ENCODE measurements around the gene PPP1R12C. TPM values are rescaled to one million over a fixed set of nuclear protein-coding genes. Genes with fewer than 3 reads are reported as not detected.
A peak's percentile ranks its signal among the peaks of the same experiment; 100 is the strongest.

PPP1R12C gene
- total and polyA plus RNA-seq, 12 donors: 134 to 283 (median 201) TPM

DNA sequence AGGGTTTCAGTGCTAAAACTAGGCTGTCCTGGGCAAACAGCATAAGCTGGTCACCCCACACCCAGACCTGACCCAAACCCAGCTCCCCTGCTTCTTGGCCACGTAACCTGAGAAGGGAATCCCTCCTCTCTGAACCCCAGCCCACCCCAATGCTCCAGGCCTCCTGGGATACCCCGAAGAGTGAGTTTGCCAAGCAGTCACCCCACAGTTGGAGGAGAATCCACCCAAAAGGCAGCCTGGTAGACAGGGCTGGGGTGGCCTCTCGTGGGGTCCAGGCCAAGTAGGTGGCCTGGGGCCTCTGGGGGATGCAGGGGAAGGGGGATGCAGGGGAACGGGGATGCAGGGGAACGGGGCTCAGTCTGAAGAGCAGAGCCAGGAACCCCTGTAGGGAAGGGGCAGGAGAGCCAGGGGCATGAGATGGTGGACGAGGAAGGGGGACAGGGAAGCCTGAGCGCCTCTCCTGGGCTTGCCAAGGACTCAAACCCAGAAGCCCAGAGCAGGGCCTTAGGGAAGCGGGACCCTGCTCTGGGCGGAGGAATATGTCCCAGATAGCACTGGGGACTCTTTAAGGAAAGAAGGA lies 2.8 kb downstream of the PPP1R12C start:
- Histone ChIP-seq H3K4me1 (peaks cover 35 to 68% (median 52%) of the 10 kb centered on the region in 9 donors), H3K9me3 (no peaks in the 10 kb centered on the region), H3K4me3 (peak overlapping the region in 7 of 10 donors; percentile 11 to 98 (median 90)), H3K27me3 (no peaks in the 10 kb centered on the region), H3K27ac (peak overlapping the region; percentile 86 to 99 (median 96)), H3K36me3 (peaks cover 0 to 28% (median 0%) of the 10 kb centered on the region in 9 donors)
- no peak for ATAC-seq
- TF ChIP-seq CTCF (IDR thresholded peaks at IDR 0.05): no peak
- WGBS, 2 donors: 67 to 75% methylated on average over 9 of the region's 9 CpGs
- intact Hi-C loops (cut with DNase I): loop anchor here in 1 of 10 donors (10.0 kb wide), 1 partner anchor 50 kb away; the partner anchor contains the start of gene RDH13
- DNase-seq: no peak

DNA sequence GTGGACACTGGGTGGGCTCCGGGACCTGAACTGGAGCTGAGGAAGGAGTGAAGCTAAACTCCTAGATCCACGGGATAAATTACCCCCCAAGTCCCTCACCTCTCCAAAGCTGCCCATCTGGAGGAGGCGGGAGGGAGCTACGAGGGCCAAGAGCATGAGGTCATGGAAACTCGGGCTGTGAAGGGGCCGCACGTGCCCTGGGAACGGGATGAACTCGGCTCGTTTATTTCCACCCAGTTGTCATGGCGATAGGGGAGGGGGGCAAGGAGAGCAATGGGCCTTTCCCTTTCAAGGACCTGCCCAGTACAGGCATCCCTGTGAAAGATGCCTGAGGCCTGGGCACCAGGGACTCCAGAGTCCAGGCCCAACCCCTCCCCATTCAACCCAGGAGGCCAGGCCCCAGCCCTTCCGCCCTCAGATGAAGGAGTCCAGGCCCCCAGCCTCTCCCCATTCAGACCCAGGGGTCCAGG lies 3.8 kb downstream of the PPP1R12C start:
- Histone ChIP-seq H3K4me3 (peak overlapping the region in 7 of 10 donors; percentile 11 to 98 (median 24)), H3K36me3 (peaks cover 0 to 38% (median 0%) of the 10 kb centered on the region in 9 donors), H3K9me3 (no peaks in the 10 kb centered on the region), H3K27me3 (no peaks in the 10 kb centered on the region), H3K4me1 (peaks cover 35 to 72% (median 54%) of the 10 kb centered on the region in 9 donors), H3K27ac (peak overlapping the region; percentile 82 to 99 (median 96))
- intact Hi-C loops (cut with DNase I): loop anchor here in 1 of 10 donors (10.0 kb wide), 1 partner anchor 49 kb away; the partner anchor contains the start of gene RDH13
- ATAC-seq (peak; percentile 43 to 73 (median 70)), DNase-seq (peak; percentile 85 to 98)
- no peak for TF ChIP-seq CTCF (IDR thresholded peaks at IDR 0.05)
- 12 to 14% methylated on average over 11 to 12 of the region's 12 CpGs for WGBS, 2 donors

DNA sequence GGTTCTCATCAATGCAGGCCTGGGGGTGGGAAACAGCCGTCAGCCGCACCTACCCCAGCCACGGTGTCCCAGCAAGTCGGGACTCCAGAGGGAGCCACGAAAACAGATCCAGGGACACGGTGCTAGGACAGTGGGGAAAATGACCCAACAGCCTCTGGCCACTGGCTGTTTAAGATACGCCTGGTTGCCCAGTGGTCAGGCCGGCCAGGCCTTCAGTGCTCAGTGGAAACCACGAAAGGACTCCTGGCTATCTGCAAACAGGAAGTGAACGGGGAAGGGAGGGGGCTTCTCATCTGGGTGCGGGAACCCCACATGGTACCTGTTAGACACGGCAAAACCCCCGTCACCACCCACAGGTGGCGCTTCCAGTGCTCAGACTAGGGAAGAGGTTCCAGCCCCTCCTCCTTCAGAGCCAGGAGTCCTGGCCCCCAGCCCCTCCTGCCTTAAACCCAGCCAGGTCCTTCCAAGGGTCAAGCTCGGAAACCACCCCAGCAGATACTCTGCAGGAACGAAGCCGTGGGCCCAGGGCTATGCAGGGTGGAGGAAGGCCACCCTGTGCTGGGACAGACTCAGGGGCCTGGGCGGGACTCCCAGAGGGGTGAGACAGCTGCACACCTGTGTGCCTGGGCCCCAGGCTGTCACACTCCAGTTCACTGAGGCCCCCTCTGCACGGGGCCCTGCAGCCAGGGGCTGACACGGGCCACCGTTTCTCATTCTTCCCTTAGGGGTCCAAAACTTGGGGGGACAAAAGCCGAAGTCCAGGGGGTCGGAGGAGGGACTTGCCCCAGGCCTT lies 4.5 kb downstream of the PPP1R12C start:
- peaks cover 0 to 45% (median 0%) of the 10 kb centered on the region in 9 donors for H3K36me3 ChIP-seq
- peaks cover 35 to 66% (median 51%) of the 10 kb centered on the region in 9 donors for H3K4me1 ChIP-seq
- H3K27ac ChIP-seq: peak overlapping the region; percentile 82 to 99 (median 96)
- peak in 1 of 9 donors; percentile 29 for TF ChIP-seq CTCF (IDR thresholded peaks at IDR 0.05)
- 50 to 52% methylated on average over 23 of the region's 23 CpGs for WGBS, 2 donors
- no peaks in the 10 kb centered on the region for H3K9me3 ChIP-seq
- ATAC-seq: peak in 4 of 8 donors; percentile 1 to 19 (median 4)
- no peaks in the 10 kb centered on the region for H3K27me3 ChIP-seq
- peak overlapping the region in 7 of 10 donors; percentile 11 to 98 (median 24) for H3K4me3 ChIP-seq
- intact Hi-C loops (cut with DNase I): loop anchor here in 1 of 10 donors (10.0 kb wide), 1 partner anchor 48 kb away; the partner anchor contains the start of gene RDH13
- DNase-seq: no peak

DNA sequence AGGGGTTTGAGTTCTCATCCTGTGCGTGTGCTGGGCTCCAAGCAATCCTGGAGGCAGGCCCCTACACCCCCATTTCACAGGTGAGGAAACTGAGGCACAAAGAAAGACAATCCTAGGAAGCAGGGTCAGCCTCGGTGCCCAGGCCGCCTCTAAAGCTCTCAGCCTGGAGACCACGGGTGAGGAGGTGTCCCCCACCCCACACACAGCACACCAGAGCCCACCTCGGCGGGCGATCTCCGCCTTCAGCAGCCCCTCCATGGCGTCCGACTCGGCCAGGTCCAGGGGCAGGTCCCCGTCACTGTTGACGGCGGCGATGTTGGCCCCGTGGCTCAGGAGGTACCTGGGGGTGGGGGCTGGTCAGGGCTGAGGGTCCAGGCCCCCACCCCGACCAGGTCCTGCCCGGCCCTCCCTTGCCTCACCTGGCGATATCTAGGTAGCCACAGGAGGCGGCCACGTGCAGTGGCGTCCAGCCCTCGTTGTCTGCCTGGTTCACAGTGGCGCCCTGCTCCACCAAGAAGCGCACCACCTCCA lies 5.1 kb downstream of the PPP1R12C start:
- Histone ChIP-seq H3K36me3 (peaks cover 0 to 46% (median 0%) of the 10 kb centered on the region in 9 donors), H3K27me3 (no peaks in the 10 kb centered on the region), H3K4me1 (peaks cover 35 to 65% (median 50%) of the 10 kb centered on the region in 9 donors), H3K4me3 (no peak overlapping the region), H3K9me3 (no peaks in the 10 kb centered on the region), H3K27ac (peak overlapping the region; percentile 82 to 99 (median 96))
- 88 to 90% methylated on average over 25 of the region's 25 CpGs for WGBS, 2 donors
- no peak for TF ChIP-seq CTCF (IDR thresholded peaks at IDR 0.05)
- ATAC-seq (no peak), DNase-seq (no peak)
- intact Hi-C loops (cut with DNase I): loop anchor here in 1 of 10 donors (10.0 kb wide), 1 partner anchor 48 kb away; the partner anchor contains the start of gene RDH13

Measured in heart right ventricle (tissue), 16 donors.